Measurements from ENCODE around the gene RIC3. TPM values are rescaled to one million over a fixed set of nuclear protein-coding genes. Genes with fewer than 3 reads are reported as not detected.

The RIC3 gene
- total RNA-seq, 1 donor = not detected

DNA sequence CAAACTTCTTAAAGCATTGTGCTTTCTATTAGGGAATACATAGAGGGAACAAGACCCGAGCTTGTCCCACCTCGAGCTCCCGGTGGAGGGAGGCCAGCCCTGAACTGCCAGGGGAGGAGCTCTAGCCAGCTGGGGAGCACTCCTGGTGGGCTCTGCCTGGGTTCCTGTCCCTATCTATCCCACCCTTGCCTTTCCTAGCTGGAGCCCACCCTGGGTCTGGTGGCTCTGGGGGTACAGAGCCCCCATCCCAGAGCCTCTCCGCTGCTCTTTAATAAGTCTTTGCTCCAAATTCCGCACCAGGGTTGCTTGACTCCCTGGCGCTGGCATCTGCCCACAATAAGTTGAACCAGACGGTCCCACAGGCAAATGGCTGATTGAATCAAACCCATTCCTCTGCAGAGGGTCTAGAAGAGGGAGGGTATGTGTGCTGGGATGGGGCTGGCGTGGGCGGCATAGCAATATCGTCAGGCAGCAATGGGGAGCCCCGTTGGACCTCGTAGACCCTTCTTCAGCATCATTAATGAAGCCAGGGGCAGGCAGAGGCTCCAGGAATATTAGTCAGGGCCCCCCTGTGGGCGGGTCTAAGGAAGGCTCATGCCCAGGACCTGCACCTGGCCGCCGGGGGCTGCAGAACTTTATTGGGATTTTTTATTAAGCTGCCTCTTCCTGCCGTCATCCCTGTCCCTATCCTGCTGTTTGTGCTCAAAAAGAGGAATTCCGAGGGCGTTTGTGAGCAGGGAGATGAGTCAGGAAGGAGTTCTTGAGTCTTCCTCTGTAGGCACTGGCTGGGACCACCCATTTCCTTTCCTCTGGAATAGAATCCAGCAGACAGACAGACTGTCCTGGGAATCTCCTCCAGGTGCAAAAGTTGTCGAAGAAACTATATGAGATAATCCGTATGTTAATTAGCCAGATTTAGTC is 38.5 kb upstream of the RIC3 start:
- H3K4me3 ChIP-seq (ENCODE audit: low read depth, low read length) = no peak overlapping the region
- DNase-seq (ENCODE audit: low read depth) = no peak
- TF ChIP-seq, protein P1, sequence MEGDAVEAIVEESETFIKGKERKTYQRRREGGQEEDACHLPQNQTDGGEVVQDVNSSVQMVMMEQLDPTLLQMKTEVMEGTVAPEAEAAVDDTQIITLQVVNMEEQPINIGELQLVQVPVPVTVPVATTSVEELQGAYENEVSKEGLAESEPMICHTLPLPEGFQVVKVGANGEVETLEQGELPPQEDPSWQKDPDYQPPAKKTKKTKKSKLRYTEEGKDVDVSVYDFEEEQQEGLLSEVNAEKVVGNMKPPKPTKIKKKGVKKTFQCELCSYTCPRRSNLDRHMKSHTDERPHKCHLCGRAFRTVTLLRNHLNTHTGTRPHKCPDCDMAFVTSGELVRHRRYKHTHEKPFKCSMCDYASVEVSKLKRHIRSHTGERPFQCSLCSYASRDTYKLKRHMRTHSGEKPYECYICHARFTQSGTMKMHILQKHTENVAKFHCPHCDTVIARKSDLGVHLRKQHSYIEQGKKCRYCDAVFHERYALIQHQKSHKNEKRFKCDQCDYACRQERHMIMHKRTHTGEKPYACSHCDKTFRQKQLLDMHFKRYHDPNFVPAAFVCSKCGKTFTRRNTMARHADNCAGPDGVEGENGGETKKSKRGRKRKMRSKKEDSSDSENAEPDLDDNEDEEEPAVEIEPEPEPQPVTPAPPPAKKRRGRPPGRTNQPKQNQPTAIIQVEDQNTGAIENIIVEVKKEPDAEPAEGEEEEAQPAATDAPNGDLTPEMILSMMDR (IDR thresholded peaks at IDR 0.05; ENCODE audit: insufficient read depth, low read depth, low read length) = no peak

DNA sequence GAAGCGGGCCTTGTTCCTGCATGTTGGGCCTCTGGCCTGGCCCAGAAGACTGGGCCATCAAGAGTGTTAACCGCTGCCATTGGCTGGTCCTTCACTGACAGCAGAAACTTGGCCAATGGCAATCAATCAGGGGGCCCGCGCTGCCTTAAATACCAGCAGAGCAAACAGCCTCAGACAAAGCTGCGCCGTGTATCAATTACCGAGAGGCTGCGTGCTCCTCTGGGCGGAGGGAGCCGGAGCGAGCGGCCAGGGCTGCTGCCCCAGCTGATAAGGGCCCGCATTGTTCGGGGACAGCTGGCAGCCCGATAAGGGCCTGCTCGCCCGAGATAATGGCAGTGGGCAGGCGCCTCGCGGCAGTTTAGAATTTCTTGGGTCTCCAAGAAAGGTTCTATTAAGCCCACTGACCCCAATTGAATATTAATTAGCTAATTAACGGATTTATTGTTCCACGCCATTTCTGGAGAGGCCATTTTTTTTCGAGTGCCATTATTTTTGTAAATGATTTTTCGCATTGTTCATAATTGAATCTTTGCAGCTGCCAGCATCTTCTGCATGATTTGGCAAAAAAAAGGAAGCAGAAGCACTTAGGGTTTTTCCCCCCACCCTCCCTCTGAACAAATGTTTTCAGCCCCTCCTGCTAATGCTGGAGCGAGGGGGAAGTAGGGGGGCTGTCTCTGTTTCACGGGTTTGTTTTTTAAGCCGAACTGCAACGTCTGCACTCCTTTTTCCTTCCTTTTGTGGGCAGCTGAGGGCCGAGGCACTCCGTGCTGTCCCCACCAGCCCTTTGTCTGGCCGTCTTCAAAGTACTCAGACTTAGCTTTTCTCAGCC is 37.6 kb upstream of the RIC3 start:
- H3K4me3 ChIP-seq (ENCODE audit: low read depth, low read length) = no peak overlapping the region
- no peak for DNase-seq (ENCODE audit: low read depth)
- TF ChIP-seq, protein P1 (IDR thresholded peaks at IDR 0.05; ENCODE audit: insufficient read depth, low read depth, low read length) = no peak

GRCh38 chr11:8205566-8205965 is 36.7 kb upstream of the RIC3 start:
- no peak overlapping the region for H3K4me3 ChIP-seq (ENCODE audit: low read depth, low read length)
- no peak for DNase-seq (ENCODE audit: low read depth)
- TF ChIP-seq, protein P1 (IDR thresholded peaks at IDR 0.05; ENCODE audit: insufficient read depth, low read depth, low read length) = no peak

DNA sequence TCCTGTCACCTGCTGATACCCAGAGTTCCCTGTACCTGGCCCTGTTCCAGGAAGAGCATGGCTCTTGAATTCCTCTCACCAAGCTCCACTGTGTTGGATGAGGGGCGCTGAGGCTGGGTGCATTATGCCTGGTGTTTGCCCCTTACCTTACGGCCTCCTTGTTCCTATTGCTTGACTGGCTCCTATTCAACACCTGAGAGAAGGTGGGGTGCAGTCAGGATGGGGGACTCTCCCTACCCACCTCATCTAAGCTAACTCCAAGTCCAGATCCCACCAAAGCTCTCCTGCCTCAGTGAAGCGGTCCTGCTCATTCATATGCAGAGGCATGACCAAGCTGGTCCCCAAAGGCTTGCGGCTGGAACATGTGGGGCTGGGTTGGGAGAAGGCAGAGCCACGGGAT is 35.8 kb upstream of the RIC3 start:
- no peak overlapping the region for H3K4me3 ChIP-seq (ENCODE audit: low read depth, low read length)
- TF ChIP-seq, protein P1 (IDR thresholded peaks at IDR 0.05; ENCODE audit: insufficient read depth, low read depth, low read length) = no peak
- DNase-seq (ENCODE audit: low read depth) = no peak

DNA sequence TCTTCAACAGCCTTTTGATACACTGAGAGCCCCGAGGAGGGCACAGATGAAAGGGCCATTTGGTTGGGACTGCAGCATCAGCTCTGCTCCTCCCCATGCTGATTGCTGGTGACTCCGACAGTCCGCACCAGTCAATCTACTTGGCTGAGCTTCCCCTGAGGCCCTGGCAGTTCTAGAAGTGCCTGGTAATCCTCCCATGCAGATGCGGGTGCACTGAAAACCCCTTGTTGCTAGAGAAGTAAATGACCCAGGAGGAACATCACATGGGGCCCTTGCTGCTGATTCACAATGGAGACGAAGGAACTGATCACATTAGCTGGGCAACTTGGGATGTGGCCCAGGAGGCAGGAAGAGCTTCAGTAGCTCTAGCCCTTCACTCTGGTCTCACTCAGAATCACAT is 35.2 kb upstream of the RIC3 start:
- DNase-seq (ENCODE audit: low read depth) = no peak
- TF ChIP-seq, protein P1 (IDR thresholded peaks at IDR 0.05; ENCODE audit: insufficient read depth, low read depth, low read length) = no peak
- H3K4me3 ChIP-seq (ENCODE audit: low read depth, low read length) = no peak overlapping the region

DNA sequence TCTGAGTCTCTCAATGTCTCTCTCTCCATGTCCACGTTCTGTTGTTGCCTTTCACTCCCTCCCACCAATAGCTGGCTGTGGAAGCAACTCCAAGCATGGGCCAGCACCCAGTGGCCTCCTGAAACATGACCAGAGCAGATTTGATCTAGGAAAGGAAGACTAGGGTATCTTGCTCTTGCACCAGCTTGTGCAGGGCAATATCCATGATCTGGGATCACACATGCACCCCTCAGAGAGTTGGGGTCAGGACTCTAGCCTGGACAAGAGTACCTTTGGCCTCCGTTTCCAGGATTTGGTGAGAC is 34.5 kb upstream of the RIC3 start:
- no peak for DNase-seq (ENCODE audit: low read depth)
- TF ChIP-seq, protein P1 (IDR thresholded peaks at IDR 0.05; ENCODE audit: insufficient read depth, low read depth, low read length) = no peak
- H3K4me3 ChIP-seq (ENCODE audit: low read depth, low read length) = no peak overlapping the region

All from fibroblast of villous mesenchyme (primary cell).